ENCODE data around the gene RNASE4.

DNA sequence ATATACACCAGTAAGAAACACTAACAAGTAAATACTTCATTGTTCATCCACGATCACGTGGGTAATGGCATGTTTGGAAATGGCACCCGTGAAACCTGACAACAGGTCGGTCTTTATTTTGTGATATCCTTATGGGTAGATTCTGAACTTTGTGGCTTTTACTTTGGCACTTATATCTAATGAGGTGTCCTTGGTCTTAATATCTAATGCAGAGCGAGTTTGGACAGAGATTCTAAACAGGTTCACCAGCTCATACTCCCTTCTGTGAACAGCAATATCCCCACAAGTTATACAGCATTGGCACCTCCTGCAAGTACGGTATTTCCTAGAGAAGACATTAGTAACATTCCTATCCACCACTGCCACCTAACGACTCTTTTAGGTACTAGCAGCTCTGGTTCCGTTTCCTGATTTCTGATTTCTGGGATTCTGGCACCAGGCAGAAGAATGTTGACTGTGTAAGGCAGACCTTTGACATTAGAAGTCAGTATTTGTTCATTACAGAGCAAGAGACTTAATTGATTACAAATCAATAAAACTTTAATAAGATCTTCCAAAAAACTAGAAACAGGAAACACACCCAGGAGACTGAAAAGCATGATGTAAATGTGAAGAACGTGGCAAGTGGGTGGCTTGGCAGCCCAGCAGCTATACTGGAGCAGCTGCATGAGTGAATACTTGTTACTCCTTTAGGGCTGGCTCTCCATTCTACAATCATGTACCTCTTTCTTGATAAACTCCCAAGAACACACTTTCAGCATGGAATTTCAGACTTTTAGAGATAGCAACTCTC, 6.7 kb downstream of the RNASE4 start:
- TF ChIP-seq POLR2A (IDR thresholded peaks at IDR 0.05; ENCODE audit: low read depth) (no peak), POLR2AphosphoS5 (IDR thresholded peaks at IDR 0.05) (no peak)
- TF ChIP-seq, protein P1, sequence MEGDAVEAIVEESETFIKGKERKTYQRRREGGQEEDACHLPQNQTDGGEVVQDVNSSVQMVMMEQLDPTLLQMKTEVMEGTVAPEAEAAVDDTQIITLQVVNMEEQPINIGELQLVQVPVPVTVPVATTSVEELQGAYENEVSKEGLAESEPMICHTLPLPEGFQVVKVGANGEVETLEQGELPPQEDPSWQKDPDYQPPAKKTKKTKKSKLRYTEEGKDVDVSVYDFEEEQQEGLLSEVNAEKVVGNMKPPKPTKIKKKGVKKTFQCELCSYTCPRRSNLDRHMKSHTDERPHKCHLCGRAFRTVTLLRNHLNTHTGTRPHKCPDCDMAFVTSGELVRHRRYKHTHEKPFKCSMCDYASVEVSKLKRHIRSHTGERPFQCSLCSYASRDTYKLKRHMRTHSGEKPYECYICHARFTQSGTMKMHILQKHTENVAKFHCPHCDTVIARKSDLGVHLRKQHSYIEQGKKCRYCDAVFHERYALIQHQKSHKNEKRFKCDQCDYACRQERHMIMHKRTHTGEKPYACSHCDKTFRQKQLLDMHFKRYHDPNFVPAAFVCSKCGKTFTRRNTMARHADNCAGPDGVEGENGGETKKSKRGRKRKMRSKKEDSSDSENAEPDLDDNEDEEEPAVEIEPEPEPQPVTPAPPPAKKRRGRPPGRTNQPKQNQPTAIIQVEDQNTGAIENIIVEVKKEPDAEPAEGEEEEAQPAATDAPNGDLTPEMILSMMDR (IDR thresholded peaks at IDR 0.05), result peak; percentile 83 to 95 (median 88)

All from esophagus muscularis mucosa (tissue), 3 donors.